Ecto neural progenitor cell (in vitro differentiated cells): Measurements from ENCODE around the gene SVIL.
"Not testable (repeated sequence)": the region's sequence is repeated elsewhere in the genome, so short reads cannot be mapped to it uniquely, and the experiment has no call there.

Experiments
- DNase-seq: peaks from one replicate; pipeline ENCODE4 v3.0.0-alpha.2; 2018; ENCODE audit warnings: low spot score

The SVIL gene

DNA sequence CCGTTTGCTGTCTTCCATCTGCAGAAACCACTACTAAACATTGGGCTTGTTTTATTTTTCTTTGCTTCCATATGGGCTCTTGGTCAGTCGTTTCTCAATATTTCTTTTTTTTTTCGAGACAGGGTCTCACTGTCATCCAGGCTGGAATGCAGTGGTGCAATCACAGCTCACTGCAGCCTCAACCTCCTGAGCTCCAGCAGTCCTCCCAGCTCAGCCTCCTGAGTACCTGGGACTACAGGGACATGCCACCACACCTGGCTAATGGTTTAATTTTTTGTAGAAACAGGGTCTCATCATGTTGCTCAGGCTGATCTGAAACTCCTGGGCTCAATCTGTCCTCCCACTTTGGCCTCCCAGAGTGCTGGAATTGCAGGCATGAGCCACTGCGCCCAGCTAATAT is 182.8 kb downstream of the SVIL start:
- DNase-seq: no peak

DNA sequence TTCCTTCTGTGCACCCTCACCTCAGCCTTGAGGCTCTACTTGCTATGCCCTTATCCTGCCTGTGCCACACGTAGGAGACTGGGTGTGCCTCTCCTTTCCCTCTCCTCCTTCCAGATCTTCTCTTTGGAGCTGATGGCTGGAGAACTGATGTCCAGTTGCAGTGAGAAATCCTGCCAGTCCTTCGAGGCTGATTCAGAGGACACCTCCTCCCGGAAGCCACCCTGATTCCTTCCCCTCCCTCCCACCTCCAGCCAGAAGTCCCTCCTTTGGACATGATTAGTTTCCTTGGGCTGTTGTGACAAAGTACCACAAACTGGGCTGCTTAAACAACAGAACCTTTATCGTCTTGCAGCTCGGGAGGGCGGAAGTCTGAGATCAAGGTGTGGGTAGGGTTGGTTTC is 184.4 kb downstream of the SVIL start:
- DNase-seq: no peak

DNA sequence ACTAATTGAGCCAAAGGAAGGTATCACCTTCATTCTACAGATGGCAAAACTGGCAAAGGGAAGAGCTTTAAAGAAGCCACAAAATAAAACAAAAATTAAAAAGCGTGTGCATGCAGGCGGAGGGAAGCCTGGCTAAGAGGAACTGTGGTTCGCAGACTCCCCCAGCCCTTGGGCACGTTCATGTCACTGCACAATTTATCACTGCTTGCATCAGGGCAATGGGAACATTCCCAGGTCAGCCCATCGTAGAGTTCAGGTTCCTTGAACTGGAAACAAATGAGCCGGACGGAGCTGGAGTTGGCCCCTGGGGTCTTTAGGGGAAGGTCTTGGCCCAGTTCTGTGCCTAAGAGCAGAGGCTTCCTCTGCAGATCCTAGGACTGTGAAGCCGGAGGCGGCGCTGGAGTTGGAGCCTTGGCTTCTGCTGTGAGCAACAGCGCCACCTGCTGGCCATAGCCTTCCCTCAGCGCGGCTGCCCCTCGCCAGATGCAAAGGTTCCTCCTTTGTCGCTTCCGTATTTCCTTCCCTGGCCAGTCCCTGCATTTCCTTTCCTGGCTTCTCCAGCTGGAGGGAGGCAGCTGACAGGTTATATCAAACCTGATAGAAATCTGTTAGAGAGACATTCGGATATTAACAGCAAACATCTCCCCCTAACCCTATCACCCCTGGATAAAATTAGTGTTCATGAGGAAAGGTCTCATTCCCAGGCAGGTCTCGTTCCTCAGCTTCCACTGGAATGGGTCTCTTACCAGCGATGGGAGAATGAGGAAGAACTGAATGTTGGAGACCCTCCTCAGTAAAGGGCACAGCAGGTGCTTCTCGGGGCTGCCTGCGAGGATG is 185.8 kb downstream of the SVIL start:
- DNase-seq: peak; percentile 89

DNA sequence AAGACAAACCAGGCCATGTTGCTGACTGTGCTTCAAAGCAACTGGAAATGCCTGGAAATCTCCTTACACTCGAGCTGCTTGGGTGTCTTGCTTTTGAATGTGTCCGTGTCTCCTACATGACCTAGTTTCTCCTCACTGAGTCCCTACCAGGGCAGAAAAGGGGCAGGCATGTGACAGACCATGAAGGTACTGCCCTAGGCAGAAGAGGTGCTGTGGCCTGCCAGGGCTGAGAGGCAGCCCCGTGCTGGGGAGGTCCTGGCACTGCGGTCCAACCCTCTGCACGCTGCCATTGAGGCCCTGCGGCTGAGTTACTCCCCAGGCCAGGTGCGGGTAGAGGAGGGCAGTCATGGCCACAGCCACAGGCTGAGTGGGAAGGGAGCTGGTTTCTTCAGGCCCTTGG is 186.6 kb downstream of the SVIL start:
- DNase-seq: no peak

DNA sequence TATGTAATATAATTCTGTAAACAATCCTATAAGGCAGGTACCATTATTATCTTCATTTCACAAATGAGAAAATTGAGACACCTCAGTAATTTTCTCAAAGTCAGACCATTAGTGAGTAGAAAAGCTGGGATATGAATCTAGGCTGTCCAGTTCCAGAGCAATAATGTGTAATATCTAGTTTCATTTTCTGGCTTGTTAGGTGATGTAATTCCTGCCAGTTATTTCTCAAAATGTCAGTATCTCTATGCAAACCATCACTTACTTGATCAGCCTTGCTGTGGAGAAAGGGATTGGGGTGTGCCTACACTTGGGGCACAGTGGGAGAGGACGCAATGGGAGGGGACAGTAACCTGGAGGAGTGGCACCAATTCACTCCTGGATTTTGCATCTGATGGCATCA is 188.4 kb downstream of the SVIL start:
- DNase-seq: no peak

DNA sequence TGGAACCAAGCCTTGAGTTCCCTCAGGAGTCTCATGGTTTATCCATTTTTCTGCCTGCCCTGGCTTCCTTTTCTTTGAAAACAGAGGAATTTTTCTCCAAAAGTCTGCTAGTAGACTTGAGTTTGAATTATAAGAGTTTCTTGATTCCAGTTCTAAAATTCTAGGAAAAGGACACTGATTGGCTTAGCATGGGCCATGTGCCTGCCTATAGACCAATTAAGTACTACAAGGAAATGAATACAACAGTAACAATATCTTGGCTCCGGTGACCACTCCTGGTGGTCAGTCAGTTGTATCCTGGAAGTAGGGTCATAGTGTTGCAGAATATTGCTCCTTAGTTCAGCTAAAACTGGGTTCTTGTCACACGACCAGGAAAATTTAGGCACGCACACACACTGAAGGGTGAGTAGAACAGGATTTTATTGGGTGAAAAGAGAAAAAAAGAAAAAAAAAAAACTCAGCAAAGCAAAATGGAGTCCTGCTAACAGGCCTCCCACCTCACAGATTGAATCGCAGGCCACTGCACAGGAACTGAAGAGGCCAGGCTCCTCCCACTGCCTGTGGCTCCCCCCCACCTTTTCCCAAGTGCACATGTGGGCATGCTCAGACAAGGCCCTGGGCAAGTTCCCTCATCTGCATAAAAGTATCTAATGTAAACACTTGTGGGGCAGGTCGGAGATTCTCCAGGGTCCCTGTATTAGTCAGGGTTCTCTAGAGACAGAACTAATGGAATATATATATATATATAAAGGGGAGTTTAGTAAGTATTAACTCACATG is 190.8 kb downstream of the SVIL start:
- no peak for DNase-seq

DNA sequence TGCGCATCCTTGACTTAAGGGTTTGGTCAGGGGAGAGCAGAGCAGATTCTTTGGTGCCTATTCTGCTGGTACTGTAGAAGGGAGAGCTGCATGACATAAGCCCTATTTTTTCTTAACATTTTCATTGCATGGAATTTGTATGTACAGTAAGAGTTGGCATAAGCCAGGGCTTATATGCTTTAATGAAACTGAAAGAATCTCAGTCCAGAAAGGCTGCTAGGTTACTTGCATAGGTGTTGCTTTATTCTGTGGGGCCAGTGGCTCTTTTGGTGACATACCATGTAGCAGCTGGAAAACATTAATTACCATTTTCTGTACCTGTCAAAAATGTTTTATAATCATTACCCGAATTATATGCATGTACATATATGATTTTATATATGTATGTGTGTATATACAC is 193.8 kb downstream of the SVIL start:
- no peak for DNase-seq

DNA sequence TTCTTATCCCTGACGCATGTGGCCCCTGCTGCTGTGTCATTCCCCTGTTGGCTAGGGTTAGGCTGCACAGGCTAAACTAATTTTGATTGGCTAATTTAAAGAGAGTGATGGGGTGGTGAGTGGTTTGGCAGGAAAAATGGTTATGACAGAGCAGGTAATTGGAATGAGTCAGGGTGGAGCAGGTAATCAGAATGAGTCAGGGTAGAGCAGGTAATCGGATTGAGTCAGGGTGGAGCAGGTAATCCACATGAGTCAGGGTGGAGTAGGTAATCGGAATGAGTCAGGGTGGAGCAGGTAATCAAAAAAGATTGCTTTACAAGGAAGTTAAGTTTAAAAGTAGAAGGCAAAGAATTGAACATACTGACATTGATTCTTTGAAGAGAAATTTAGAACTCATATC is 195.8 kb downstream of the SVIL start:
- DNase-seq: not testable (repeated sequence)

DNA sequence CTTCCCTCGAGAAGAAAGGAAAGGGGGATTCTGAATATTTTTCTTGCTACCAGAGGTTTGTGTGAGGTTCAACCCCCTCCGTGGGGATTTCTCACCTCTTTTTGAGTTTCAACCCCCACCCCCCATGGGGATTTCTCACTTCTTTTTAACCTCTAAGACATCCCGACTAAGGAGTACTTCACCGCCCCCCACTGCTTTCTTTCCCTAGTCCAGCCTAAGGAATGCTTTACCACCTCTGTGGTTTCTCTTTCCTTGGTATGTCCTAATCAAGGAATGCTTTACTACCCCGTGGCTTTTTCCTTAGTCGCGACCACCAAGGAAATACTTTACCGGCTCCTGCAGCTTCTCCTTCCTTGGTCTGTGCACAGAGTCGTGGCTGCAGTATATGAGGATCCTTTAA is 196.5 kb downstream of the SVIL start:
- DNase-seq: no peak

DNA sequence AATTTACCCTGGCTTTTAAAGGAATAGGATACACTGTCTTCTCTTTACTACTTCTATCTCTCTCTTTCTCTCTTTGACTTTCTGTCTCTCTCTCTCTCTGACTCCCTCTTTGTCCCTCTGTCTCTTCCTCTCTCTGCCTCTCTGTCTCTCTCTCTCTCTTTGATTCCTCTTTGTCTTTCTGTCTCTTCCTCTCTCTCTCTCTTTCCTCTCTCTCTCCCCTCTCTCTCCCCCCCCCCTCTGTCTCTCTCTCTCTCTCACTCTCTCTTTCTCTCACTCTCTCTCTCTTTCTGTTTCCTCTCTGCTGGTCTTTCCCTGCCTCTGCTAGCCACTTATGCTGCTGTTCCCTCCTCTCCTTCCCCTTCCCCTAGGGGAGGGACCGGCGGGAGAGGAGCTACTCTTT is 196.9 kb downstream of the SVIL start:
- DNase-seq: no peak

DNA sequence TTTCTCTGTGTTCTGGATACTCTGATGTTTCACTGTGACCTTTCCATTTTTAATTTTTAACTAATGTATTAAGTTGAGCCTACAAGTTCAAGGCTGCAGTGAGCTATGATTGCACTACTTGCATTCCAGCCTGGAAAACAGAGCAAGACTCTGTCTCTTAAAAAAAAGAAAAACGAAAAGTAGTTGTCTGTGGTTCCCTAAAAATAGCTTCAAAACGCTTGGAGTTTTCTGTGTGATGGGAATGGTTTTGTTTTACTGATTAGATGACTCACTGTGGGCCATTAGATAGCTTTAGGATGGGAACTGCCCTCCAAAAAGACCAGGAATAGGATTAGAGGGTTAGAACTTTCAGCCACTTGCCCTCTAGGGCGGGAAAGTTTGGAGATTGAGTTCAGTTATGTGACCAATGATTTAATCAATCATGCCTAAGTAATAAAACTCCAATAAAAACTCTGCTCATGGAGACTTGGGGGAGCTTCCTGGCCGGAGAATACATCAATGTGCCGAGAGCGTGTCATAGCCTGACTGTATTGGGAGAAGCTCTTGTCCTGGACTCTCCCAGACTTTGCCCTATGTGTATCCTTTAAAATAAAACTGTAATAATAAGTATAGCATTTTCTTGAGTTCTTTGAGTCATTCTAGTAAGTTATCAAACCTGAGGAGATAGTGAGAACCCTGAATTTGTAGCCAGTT is 198.8 kb downstream of the SVIL start:
- no peak for DNase-seq

DNA sequence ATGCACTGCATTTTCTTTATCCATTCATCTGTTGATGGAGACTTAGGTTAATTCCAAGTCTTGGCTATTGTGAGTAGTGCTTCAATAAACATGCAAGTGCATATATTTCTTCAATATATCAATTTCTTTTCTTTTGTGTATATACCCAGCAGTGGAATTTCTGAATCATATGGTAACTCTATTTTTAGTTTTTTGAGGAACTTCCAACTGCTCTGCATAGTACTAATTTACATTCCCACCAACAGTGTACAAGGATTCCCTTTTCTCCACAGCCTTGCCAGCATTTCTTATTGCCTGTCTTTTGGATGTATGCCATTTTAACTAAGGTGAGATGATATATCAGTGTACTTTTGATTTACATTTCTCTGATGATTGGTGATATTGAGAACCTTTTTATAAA is 200.7 kb downstream of the SVIL start:
- no peak for DNase-seq

DNA sequence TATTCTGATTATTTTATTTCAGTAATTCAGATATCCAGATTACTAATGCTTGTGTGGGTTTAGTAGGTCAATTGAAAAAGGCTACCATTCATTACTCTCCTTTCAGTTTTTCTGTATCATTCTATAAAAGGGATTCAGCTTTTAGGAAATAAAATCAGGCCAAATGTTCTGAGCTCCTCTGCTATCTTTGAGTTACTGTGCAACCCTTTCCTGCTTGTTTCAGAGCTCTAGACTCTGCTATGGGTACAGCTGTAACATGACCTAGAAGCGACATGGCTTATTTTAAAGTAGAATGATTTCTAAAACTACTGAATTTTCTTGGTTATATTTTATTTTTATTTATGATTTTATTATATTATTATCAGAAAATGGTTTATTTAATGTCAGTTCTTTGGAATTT is 203.1 kb downstream of the SVIL start:
- DNase-seq: no peak

DNA sequence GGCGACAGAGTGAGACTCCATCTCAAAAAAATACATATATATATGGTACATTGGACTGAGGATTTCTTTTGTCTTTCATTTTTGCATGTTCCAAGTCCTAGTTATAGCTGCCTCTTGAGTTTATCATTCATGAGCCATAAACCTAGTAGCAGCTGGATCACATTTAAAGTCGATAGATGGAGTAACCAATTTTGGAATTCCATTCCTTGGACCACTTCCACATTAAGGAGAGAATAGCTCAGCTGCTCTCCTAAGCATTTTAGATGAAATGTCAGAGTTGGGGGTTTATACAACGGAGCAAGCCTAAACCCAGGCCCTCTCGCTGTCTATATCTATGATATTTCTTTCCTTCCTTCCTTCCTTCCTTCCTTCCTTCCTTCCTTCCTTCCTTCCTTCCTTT is 204.7 kb downstream of the SVIL start:
- DNase-seq: no peak

DNA sequence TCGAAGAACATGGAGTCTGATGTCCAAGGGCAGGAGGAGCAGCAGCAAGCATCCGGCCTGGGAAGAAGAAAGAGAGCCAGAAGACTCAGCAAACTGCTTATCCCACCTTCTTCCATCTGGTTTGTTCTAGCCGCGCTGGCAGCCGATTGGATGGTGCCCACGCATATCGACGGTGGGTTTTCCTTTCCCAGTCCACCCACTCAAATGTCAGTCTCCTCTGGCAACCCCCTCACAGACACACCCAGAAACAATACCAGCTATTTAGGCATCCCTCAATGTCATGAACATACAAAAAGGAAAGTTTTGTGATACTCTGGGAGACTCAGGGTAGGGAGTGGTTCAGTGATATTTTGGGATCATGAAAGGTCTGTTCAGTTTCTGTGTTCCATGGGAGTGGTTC is 206.3 kb downstream of the SVIL start:
- no peak for DNase-seq

DNA sequence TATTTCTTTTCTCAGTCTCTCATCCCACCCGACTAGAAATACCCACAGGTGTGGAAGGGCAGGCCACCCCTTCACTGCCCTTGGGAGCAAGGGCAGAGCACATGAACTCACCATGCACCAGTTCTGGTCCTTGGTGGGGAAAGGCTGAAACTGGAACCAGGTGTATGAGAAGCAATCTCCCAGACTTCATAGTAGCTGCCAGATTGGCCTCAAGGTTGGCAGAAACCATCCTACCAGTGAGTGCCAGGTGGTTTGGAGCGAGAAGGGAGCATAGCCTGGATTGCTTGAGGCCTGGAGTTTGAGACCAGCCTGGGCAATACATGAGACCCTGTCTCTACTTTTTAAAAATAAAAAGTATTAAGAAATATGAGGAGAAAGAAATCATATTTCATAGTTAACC is 207.1 kb downstream of the SVIL start:
- no peak for DNase-seq

DNA sequence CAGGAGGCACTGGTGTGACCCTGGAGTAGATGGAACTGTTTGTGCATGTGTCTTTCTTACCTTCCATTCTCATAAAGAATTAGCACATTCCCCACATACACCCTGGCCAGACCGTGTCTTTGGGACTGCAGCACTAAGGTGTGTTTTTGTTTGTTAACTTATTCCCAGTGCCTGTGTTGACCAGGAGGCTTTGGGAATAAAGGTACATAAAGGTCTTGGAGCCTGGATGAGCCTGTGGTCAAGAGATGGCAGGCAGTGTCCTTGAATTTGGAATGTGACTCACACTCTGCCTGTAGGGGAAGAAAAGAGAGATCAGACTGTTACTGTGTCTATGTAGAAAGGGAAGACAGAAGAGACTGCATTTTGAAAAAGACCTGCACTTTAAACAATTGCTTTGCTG is 208.4 kb downstream of the SVIL start:
- no peak for DNase-seq

DNA sequence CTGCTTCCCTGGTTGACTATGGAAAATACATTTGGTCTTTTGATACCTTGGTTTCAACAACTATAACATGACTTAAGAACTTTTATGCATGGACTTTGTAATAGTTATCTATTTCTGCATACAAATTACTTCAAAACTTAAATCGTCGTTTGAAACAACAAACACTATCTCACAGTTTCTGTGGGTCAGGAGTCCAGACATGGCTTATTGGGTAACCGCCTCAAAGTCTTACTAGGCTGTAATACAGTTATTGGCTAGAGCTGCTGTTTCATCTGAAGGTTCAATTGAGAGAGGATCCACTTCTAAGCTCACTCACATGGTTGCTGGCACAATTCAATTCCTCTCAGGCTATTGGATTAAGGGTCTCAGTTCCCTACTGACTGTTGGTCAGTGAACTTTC is 210.8 kb downstream of the SVIL start:
- DNase-seq: no peak

DNA sequence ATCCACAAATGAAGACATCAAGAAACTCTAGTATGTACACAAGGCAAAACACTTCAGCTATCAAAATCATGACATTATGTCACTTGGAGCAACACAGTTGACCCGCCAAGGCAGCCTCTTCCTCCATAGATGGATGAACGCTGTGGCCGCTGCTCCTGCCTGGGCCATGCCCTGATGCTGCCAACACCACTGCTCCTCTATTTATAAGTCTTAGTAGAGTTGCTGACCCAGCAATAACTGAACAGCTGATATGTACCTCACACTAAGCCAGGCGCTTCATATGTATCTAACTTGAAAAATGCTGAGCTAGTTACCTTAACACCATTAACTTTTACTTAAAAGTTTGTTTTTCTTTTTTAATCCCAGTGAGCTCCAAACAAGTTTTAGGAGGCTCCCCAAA is 214.0 kb downstream of the SVIL start:
- DNase-seq: no peak

DNA sequence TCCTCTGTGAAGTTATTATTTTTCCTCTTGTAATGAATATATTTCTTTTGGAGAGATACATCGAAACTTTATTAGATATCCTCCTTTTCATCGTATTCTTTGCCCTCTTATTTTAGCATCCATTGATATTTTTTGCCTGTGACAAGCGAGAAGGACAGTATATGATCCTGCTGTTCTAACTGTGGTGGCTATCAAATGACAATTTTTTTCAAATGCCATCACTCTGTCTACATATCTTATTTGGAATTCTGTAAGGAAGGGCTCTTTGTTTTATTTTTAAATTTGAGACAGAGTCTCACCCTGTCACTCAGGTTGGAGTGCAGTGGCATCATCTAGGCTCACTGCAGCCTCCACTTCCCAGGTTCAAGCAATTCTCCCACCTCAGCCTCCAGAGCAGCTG is 217.4 kb downstream of the SVIL start:
- no peak for DNase-seq

DNA sequence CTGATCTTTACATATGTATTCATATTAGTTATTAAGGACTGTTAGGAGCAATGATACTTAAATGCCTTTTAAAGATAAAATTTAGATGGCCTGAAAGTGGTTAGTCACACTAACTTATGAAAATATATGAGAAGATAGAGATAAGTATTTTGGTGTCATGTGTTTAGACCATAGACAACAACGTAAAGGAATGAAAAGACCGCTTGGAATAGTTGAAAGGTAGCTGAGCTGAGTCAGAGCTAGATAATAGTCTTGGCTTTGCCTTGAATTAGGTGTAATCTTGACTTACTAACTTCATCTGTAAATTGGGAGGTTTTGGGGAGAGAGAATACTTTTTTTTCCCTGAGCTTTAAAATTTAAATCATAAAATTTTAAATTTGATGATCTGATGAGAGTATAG is 218.9 kb downstream of the SVIL start:
- no peak for DNase-seq

DNA sequence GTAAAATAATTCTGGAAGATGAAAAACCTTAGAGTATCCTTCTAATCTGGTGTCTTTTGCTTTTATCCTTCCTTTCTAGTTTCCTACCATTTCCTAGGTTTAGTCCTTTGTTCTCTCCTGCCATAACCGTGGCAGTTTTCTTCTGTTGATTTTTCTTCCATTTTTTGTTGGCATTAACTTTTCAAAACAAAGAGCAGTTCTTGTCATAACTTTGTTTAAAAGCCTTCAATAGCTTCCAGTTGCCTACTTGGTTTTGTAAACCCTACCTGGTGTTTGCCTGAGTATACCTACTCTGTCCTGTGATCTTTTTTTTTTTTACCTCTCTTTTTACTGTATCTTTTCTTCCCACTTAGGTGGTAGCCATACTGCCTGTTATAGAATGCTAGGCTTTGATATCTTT is 220.3 kb downstream of the SVIL start:
- DNase-seq: no peak

DNA sequence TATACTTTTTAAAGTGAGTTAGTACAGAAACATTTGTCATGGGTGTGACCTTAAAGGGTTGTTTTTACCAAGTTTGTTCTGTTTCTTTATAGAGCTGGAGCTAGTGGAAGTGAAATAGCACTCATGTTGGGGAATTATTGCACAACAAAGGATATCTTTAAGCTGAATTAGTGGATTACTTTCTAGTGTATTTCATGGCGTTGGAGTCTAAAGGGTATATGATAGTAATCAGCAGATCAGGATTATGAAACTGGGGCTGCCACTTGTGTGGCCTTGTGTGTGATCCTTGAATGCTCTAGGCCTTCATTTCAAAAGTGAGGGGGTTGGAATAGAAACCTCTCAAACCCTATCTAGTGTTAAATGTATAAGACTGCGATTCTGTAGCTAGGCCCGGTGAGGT is 222.3 kb downstream of the SVIL start:
- DNase-seq: no peak
